HCT116 (cell line): Measurements from ENCODE around the gene PEMT. TPM values are rescaled to one million over a fixed set of nuclear protein-coding genes. Genes with fewer than 3 reads are reported as not detected.

Experiments used
- ATAC-seq: fragments of 200-7000 bp; cut with Tn5 transposase; 2 replicates; pipeline ENCODE4 v1.9.1; 2020; ENCODE audit warnings: mild to moderate bottlenecking, moderate library complexity
- BruUV-seq: library from RNA; stranded (reverse); fragments of 400-500 nt; replicated peaks from 2 replicates; lab custom pipeline; 2021; lab: Mats Ljungman, UMichigan
- CTCF ChIA-PET: fragments of 300-600 bp; sonication (Branson Sonifier 250); formaldehyde crosslinking; loops from one replicate; lab custom pipeline; 2021; ENCODE audit warnings: antibody characterized with exemption; lab: Charles Lee
- POLR2A ChIA-PET: fragments of 300-600, 350-600 bp; sonication (Branson Sonifier 250); formaldehyde crosslinking; loops from one replicate; lab custom pipeline; 2021; ENCODE audit warnings: antibody characterized with exemption; lab: Charles Lee
- RAD21 ChIA-PET, 2 experiments: fragments of 300-600 bp; sonication (Branson Sonifier 250); formaldehyde crosslinking; loops; one replicate each; lab custom pipeline; 2023; ENCODE audit warnings: low total read pairs in 2 of 2; ENCODE audit not compliant: uncharacterized antibody in 2 of 2, unreplicated experiment in 2 of 2, low non-redundant PET in 1 of 2; lab: Charles Lee
- DNase-seq: peaks from one replicate; pipeline ENCODE4 v3.0.0-alpha.2; 2010; ENCODE audit warnings: low read depth, low spot score
- H2AFZ ChIP-seq: fragments of 200-600 bp; shearing (Covaris generic), sonication (generic); 2 replicates; pipeline ENCODE4 v1.6.1; 2017; ENCODE audit warnings: low read depth, mixed run types, mixed read lengths, antibody characterized with exemption, low read length; ENCODE audit not compliant: poor library complexity, severe bottlenecking
- H3K27ac ChIP-seq: 2 replicates; pipeline ENCODE4 v1.5.1; 2012; ENCODE audit warnings: low read depth, low read length
- H3K27me3 ChIP-seq: fragments of 200-600 bp; sonication (generic); 2 replicates; pipeline ENCODE4 v1.6.1; 2016; ENCODE audit warnings: mixed run types, low read length, mixed read lengths; ENCODE audit not compliant: insufficient read depth
- H3K36me3 ChIP-seq, 2 experiments: fragments of 200-500 bp in 1 of 2; fragments of 200-600 bp in 1 of 2; sonication (Bioruptor generic) in 1 of 2; sonication (generic) in 1 of 2; 2 replicates each; pipeline versions ENCODE4 v1.5.1 to v1.6.1; 2014 to 2016; ENCODE audit warnings: low read length in 2 of 2, inconsistent platforms in 1 of 2, mixed read lengths in 1 of 2, mixed run types in 1 of 2; ENCODE audit not compliant: insufficient read depth in 2 of 2, control insufficient read depth in 1 of 2
- H3K4me1 ChIP-seq, 2 experiments: fragments of 200-600 bp in 1 of 2; sonication (generic) in 1 of 2; 2 replicates each; pipeline versions ENCODE4 v1.5.1 to v1.6.1; 2012 to 2017; ENCODE audit warnings: low read length in 2 of 2, inconsistent platforms in 1 of 2, mild to moderate bottlenecking in 1 of 2, mixed read lengths in 1 of 2, mixed run types in 1 of 2, moderate library complexity in 1 of 2; ENCODE audit not compliant: insufficient read depth in 2 of 2, control insufficient read depth in 1 of 2
- H3K4me2 ChIP-seq: fragments of 200-600 bp; sonication (generic); 2 replicates; pipeline ENCODE4 v1.6.1; 2017; ENCODE audit warnings: mixed run types, low read length, mixed read lengths
- H3K4me3 ChIP-seq, 2 experiments: fragments of 200-600 bp in 1 of 2; sonication (generic) in 1 of 2; replicated peaks in 1 of 2; 2 replicates each; pipeline ENCODE4 v1.5.1; 2011 to 2016; ENCODE audit warnings: low read length in 2 of 2, control low read depth in 1 of 2, low read depth in 1 of 2, mild to moderate bottlenecking in 1 of 2, mixed read lengths in 1 of 2, mixed run types in 1 of 2
- H3K79me2 ChIP-seq: fragments of 200-600 bp; sonication (generic); 2 replicates; pipeline ENCODE4 v1.6.1; 2017; ENCODE audit warnings: mild to moderate bottlenecking, mixed run types, low read length, moderate library complexity, mixed read lengths; ENCODE audit not compliant: insufficient read depth
- H3K9ac ChIP-seq: fragments of 200-600 bp; sonication (generic); 2 replicates; pipeline ENCODE4 v1.6.1; 2016; ENCODE audit warnings: low read length, mixed read lengths
- H3K9me2 ChIP-seq: fragments of 200-600 bp; sonication (generic), shearing (Covaris generic); 2 replicates; pipeline ENCODE4 v1.6.1; 2017; ENCODE audit warnings: mixed run types, mild to moderate bottlenecking, moderate library complexity; ENCODE audit not compliant: insufficient read depth
- H3K9me3 ChIP-seq, 2 experiments: fragments of 200-500 bp in 1 of 2; fragments of 200-600 bp in 1 of 2; sonication (Bioruptor generic) in 1 of 2; sonication (generic) in 1 of 2; 2 replicates each; pipeline ENCODE4 v1.6.1; 2014 to 2017; ENCODE audit warnings: low read length in 2 of 2, mixed read lengths in 2 of 2, inconsistent platforms in 1 of 2, low read depth in 1 of 2, mild to moderate bottlenecking in 1 of 2, mixed run types in 1 of 2, moderate library complexity in 1 of 2; ENCODE audit not compliant: control insufficient read depth in 1 of 2, insufficient read depth in 1 of 2
- H4K20me1 ChIP-seq: fragments of 200-600 bp; sonication (generic), shearing (Covaris generic); 2 replicates; pipeline ENCODE4 v1.6.1; 2017; ENCODE audit warnings: mixed run types, mild to moderate bottlenecking, moderate library complexity; ENCODE audit not compliant: insufficient read depth
- CEBPB ChIP-seq: IDR thresholded peaks from 2 replicates; pipeline ENCODE4 v1.6.1; 2012; ENCODE audit warnings: low read depth
- EGR1 ChIP-seq: IDR thresholded peaks from 2 replicates; pipeline ENCODE4 v1.6.1; 2012; ENCODE audit warnings: low read depth
- ELF1 ChIP-seq: IDR thresholded peaks from 2 replicates; pipeline ENCODE4 v1.6.1; 2012; ENCODE audit warnings: low read depth, borderline replicate concordance
- EZH2phosphoT487 ChIP-seq: fragments of 200-600 bp; IDR thresholded peaks from 2 replicates; pipeline ENCODE4 v1.6.1; 2018; ENCODE audit warnings: antibody characterized with exemption, borderline replicate concordance
- MAX ChIP-seq: IDR thresholded peaks from 2 replicates; pipeline ENCODE4 v1.6.1; 2012
- POLR2AphosphoS5 ChIP-seq: IDR thresholded peaks from 2 replicates; pipeline ENCODE4 v1.6.1; 2011; ENCODE audit warnings: mild to moderate bottlenecking, low read depth, low read length, moderate library complexity
- TCF7L2 ChIP-seq: IDR thresholded peaks from 2 replicates; pipeline ENCODE4 v1.7.0; 2011; ENCODE audit warnings: borderline replicate concordance, inconsistent platforms; ENCODE audit not compliant: insufficient read depth, insufficient read length; ENCODE audit errors: extremely low read depth
- ZNF274 ChIP-seq: fragments of 200-500 bp; sonication (Bioruptor generic); IDR thresholded peaks from 2 replicates; pipeline ENCODE4 v1.6.1; 2014; ENCODE audit warnings: mild to moderate bottlenecking, low read depth, low read length, inconsistent platforms
- intact Hi-C: fragments of 100-400 bp; cut with micrococcal nuclease; formaldehyde crosslinking; loops from 2 replicates; pipeline ENCODE4 v1.10.0; 2022
- total RNA-seq: library from RNA; stranded (reverse); gene quantifications from one replicate; pipeline ENCODE4 v1.2.1, GENCODE V29; 2021; ENCODE audit not compliant: unreplicated experiment
- TF ChIP-seq, protein P1 (sequence below), 3 experiments: fragments of 200-600 bp in 1 of 3; sonication (generic) in 1 of 3; IDR thresholded peaks in 2 of 3; conservative IDR thresholded peaks in 1 of 3; 2 replicates each; pipeline ENCODE4 v1.5.1; 2012 to 2017; ENCODE audit warnings: low read depth in 2 of 3, low read length in 2 of 3, antibody characterized with exemption in 1 of 3, borderline replicate concordance in 1 of 3, control low read depth in 1 of 3, mild to moderate bottlenecking in 1 of 3, mixed read lengths in 1 of 3, mixed run types in 1 of 3, moderate library complexity in 1 of 3; ENCODE audit not compliant: insufficient read depth in 1 of 3

PEMT gene
- total RNA-seq, 1 experiment from 2014 or later = 52.1 TPM

- ChIA-PET CTCF (interaction anchor here (0.7 to 1.0 kb wide), 2 partner anchors 69 to 176 kb away, joined by 3 to 4 read pairs; no protein-coding TSS in a partner anchor), POLR2A (no interaction called here), RAD21 (no interaction called here)
- Histone ChIP-seq H4K20me1 (no peaks in the 10 kb centered on the region), H3K9me3 (no peaks in the 10 kb centered on the region), H3K79me2 (no peaks in the 10 kb centered on the region), H3K36me3 (no peaks in the 10 kb centered on the region), H3K27ac (no peak overlapping the region), H3K27me3 (no peaks in the 10 kb centered on the region), H3K9me2 (no peaks in the 10 kb centered on the region), H3K4me1 (peaks cover 0 to 15% of the 10 kb centered on the region in 2 experiments; a peak in 2 of 4 replicates), H3K9ac (no peak overlapping the region), H2AFZ (no peak overlapping the region), H3K4me2 (no peak overlapping the region), H3K4me3 (no peak overlapping the region)
- ATAC-seq (no peak), DNase-seq (no peak)
- TF ChIP-seq POLR2AphosphoS5 (no peak), MAX (no peak), ELF1 (no peak), ZNF274 (no peak), EZH2phosphoT487 (no peak), TCF7L2 (no peak), EGR1 (no peak), CEBPB (no peak)
- TF ChIP-seq, protein P1, sequence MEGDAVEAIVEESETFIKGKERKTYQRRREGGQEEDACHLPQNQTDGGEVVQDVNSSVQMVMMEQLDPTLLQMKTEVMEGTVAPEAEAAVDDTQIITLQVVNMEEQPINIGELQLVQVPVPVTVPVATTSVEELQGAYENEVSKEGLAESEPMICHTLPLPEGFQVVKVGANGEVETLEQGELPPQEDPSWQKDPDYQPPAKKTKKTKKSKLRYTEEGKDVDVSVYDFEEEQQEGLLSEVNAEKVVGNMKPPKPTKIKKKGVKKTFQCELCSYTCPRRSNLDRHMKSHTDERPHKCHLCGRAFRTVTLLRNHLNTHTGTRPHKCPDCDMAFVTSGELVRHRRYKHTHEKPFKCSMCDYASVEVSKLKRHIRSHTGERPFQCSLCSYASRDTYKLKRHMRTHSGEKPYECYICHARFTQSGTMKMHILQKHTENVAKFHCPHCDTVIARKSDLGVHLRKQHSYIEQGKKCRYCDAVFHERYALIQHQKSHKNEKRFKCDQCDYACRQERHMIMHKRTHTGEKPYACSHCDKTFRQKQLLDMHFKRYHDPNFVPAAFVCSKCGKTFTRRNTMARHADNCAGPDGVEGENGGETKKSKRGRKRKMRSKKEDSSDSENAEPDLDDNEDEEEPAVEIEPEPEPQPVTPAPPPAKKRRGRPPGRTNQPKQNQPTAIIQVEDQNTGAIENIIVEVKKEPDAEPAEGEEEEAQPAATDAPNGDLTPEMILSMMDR (IDR thresholded peaks at IDR 0.05 in 2 of 3, conservative IDR thresholded peaks at IDR 0.05 in 1 of 3; ENCODE audit: borderline replicate concordance in 1 of 3, insufficient read depth in 1 of 3, low read depth in 2 of 3, low read length in 2 of 3) = no peak
- BruUV-seq = no TSS peak
- intact Hi-C loops = no loop called here
Observed at GRCh38 chr17:17499402-17500145, 91.9 kb downstream of the PEMT start.
